Right ventricle myocardium inferior (tissue), 1 donor: ENCODE data around the gene MAP3K9. TPM values are rescaled to one million over a fixed set of nuclear protein-coding genes. Genes with fewer than 3 reads are reported as not detected.

ENCODE experiments used
- total RNA-seq: library from RNA; stranded (reverse); fragmentation: NEBNext Ultra II Directional; extraction: Animal tissue kit (Norgen Biotek cat#: 25700); gene quantifications from one replicate; pipeline ENCODE4 v1.2.1, GENCODE V29; 2021
- donor health status: DM: no; HTN: yes; CAD: no; lungs with severe emphysema.

The MAP3K9 gene
- total RNA-seq, 1 donor from 2014 or later = 1.7 TPM

Other genes with a start within 250 kb of the MAP3K9 start
- gene MED6, start 208.9 kb downstream of the MAP3K9 start, total RNA-seq = 16.7 TPM
- gene TTC9, start 167.6 kb downstream of the MAP3K9 start, total RNA-seq = 0.70 TPM
- 33.6 TPM for gene PCNX1, start 97.9 kb upstream of the MAP3K9 start, total RNA-seq